HG03565 (cell line): ENCODE data around the gene INMT.
"Not testable (repeated sequence)": the region's sequence is repeated elsewhere in the genome, so short reads cannot be mapped to it uniquely, and the experiment has no call there.

Experiments used
- ATAC-seq: cut with Tn5 transposase; IDR thresholded peaks from one replicate; pipeline ENCODE4 v1.9.1; 2021; ENCODE audit warnings: mild to moderate bottlenecking, moderate library complexity; ENCODE audit not compliant: unreplicated experiment

Gene INMT

DNA sequence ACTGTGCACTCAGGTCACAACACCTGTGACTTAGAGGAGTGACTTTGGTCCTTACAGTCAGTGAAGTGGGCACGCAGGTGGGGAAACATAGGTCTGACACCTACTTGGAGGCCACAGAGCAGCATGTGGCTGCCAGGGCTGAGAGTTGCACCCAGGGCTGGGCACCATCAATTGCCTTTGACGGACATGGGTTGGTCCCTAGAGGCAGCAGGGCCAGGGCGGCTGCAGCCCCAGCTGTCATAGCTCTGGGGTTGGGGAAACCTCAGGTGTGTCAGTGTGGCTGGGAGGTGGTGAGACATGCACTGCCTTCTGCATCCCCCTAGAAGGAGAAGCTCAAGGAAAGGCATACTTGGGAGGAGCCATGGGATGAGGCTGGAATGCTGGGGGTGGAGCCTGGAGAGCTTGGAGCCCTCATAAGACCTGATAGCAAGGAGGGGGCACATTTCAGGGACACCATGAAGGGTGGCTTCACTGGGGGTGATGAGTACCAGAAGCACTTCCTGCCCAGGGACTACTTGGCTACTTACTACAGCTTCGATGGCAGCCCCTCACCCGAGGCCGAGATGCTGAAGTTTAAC lies at the start of gene INMT:
Gene INMT, plus strand, starts transcription at position 440 of the 578 bp plus-strand sequence. Its CDS starts 16 bp downstream, at position 456.
- ATAC-seq, result no peak

GRCh38 chr7:30702200-30702599 lies 49.7 kb upstream of the INMT start:
- no peak for ATAC-seq

GRCh38 chr7:30703756-30704155 lies 48.2 kb upstream of the INMT start:
- no peak for ATAC-seq

- no peak for ATAC-seq
Measured at GRCh38 chr7:30705008-30705407, 46.9 kb upstream of the INMT start.

GRCh38 chr7:30705596-30705995 lies 46.3 kb upstream of the INMT start:
- no peak for ATAC-seq

DNA sequence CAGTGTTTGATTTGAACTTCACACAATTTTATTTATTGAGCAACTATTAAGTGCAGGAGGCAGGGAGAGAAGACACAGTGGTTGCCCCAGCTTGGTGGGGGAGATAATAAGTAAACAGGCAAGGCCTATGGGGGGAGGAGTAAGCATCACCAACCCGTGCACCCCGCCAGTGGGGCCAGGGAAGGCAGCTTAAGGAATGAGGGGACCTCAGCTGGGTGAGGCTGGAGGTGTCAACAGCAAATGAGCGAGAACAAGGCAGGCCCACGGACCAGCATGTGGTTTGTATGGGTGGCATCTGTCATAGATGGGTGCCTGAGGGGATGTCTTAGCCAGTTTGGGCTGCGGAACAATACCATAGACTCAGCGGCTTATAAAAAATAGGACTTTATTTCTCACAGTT lies 45.6 kb upstream of the INMT start:
- ATAC-seq, result no peak

DNA sequence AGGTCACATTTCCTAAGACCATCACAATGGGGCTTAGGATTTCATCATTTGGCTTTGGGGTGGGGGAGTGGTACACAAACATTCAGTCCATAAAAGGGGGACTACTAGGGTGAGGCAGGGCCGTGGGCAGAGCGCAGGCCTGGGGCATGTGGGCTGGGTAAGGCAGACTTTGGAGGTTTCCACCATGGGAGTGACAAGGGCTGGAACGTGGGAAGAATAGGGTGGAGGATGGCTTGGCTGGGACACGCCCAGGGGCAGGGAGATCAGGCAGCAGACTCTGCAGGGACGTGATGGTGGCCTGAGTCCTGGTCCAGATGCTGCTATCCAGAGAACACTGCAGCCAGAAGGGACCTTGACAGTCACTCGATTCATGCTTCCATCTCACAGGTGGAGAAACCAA lies 45.0 kb upstream of the INMT start:
- no peak for ATAC-seq

- no peak for ATAC-seq
Measured at GRCh38 chr7:30707391-30708357, 44.3 kb upstream of the INMT start.

DNA sequence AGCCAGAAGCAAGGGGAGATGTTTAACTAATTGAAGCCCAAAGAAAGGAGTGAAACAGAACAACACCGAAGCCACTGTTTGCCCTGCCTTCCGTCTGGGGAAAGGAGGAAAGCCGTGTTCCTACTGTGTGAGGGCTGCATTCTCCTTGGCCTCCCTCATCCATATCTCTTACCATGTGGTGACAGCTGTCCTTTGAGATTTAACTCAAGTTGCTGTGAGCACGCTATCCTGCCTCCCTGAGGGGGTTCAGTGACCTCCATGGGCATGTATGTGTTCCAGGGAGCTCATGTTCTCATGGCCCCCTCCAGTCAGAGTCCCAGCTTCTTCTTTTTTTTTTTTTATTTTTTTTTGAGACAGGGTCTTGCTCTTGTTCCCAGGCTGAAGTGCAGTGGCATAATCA lies 43.5 kb upstream of the INMT start:
- no peak for ATAC-seq

DNA sequence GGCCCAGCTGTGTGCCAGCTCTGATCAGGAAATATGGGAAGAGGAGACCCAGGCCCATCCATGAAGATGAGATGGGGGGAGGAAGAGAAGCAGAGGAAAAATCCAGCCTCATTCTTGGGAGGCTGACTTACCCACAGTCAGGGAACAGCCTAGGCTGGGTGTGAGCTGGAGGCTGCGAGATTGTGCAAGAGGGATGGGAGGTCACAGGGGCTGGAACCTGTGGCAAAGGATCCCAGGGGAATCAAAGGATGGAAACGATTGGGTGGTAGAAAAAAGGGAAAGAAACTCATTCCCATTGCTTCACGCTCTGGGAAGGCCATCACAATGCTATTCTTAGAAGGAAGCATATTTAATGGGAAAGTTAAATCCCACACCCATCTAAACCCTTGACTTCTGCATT lies 43.0 kb upstream of the INMT start:
- no peak for ATAC-seq

- no peak for ATAC-seq
Measured at GRCh38 chr7:30709549-30709948, 42.4 kb upstream of the INMT start.

DNA sequence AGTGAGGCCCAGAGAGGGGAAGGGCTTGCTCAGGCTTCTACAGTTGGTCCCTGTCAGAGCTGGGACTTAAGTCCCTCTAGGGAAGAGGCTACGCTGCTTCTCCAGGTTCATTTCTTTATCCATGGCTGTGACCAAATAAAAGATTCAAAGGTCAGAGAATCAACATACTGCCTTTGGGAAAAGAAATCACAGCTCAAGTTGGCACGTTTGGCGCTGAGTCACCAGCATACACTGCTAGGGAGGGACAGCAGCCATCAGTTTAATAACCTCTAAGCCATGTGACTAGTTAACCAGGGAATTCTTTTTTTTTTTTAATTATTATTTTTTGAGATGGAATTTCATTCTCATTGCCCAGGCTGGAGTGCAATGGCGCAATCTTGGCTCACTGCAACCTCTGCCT lies 41.3 kb upstream of the INMT start:
- ATAC-seq, result no peak

- ATAC-seq, result no peak
Measured at GRCh38 chr7:30713392-30713791, 38.5 kb upstream of the INMT start.

DNA sequence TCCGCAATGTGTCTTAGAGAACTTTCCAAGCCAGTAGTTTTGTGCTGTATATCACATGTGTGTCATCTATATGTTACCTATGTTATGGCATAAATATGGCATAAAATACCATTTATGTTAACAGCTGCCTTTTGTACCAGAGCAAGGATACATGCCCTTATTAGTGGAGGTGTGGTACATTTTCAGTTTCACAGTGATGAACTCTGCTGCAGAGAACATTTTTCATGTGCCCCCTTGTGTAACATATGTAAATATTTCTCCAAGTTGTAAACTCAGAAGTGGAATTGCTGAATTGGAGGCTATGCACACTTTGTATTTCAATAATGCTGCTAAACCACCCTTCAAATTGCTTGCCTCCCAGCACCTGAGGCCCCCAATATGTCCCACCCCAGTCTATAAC lies 37.8 kb upstream of the INMT start:
- ATAC-seq, result no peak

DNA sequence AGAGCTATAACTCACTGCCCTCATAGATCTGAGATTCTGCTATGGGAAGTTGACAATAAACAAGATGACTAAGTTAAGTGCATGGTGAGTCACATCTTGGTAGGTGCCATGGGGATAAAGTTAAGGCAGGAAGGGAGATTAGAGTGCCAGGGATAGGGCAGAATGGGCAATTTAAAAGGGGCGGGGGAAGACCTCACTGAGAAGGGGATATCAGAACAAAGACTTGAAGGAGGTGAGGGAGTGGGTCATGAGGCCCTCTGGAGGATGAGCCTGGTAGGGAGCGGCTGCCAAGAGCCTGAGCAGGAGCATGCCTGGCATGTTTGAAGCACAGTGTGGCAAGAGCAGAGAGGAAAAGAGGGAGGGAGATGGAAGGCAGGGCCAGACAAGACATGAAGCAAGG lies 34.8 kb upstream of the INMT start:
- no peak for ATAC-seq

DNA sequence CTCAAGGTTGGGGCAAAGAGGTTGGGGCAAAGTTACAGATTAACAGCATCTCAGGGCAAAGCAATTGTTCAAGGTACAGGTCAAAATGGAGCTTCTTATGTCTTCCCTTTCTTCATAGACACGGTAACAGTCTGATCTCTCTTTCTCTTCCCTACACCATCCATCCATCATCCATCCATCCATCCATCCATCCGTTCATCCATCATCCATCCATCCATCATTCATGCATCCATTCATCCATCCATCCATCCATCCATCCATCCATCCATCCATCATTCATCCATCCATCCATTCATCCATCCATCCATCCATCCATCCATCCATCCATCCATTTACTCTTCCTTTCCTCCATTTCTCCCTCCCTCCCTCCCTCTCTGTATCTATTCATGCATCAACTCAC lies 32.5 kb upstream of the INMT start:
- not testable (repeated sequence) for ATAC-seq

- ATAC-seq, result no peak
Measured at GRCh38 chr7:30721211-30721610, 30.7 kb upstream of the INMT start.

GRCh38 chr7:30722187-30722586 lies 29.7 kb upstream of the INMT start:
- no peak for ATAC-seq

DNA sequence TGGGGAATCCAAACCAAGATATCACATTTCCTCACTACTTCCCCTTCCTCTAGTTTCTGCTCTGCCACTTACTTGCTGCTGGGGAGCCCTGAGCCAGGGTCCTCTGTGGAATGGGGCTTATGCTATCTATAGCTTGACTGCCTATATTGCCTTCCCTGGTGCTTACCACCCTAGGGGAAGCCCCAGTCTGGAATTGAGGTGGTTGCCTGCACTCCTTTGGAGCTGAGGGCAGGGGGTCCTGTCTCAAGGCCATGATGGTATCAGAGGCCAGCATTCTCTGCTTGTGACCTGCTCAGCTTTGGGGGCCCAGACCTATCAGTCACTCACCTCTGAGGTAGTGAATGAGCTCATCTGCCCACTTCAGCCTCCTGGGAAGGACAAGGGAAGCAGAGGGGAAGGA lies 29.3 kb upstream of the INMT start:
- ATAC-seq, result no peak

- ATAC-seq, result no peak
Measured at GRCh38 chr7:30723776-30724175, 28.2 kb upstream of the INMT start.

DNA sequence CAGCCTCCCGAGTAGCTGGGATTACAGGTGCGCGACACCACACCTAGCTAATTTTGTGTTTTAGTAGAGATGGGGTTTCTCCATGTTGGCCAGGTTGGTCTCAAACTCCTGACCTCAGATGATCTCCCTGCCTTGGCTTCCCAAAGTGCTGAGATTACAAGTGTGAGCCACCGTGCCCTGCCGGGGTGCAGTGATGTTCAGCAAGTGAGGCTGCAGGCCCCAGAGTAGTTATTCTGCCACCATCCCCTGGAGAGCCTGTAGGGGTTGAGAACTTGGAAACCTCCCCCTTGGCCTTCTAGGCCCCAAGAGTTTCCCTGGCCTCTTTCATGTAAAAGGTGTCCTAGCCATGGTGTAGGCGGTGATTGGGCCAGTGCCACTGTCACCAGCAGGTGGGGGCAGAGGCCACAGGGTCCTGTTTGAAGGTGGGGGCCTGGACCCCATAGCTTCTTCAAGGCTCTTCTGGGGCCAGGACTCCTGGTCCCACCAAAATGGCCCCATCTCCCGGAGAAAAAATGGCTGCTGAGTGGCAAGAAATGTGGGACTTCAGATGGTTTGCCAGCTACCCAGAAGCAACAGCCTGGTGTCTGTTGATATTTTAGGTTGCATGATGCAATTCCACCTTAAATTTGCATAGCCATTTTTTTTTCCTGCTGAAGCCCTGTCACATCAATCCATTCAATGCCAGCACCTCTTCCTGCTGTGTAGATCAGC lies 25.5 kb upstream of the INMT start:
- no peak for ATAC-seq
